ENCODE results near the gene SCN10A. TPM values are rescaled to one million over a fixed set of nuclear protein-coding genes. Genes with fewer than 3 reads are reported as not detected.

Gene SCN10A
- total RNA-seq, 1 experiment from 2014 or later = not detected

DNA sequence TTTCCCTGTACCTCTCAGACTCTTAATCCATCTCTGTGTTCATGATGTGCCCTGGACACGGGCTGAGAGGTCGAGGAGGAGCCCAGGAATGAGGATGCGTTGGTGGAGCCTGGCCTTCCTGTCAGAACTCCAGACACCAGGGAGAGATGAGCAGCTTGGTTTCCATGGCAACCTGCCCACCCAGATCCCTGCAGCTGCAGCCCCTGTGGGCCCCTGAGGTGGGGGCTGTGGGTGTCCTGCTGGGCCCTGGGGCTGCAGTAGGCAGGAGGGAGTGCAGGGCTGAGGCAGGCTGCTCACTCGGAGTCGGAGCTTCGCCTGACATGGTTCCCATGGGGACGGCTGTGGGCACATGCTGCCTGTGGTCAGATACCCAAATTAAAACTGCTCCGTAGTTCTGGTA is 7.7 kb upstream of the SCN10A start:
- Histone ChIP-seq H3K27me3 (replicated peaks; ENCODE audit: control insufficient read depth, insufficient read depth, low read length) (no peaks in the 10 kb centered on the region), H3K4me1 (no peaks in the 10 kb centered on the region), H3K4me3 (ENCODE audit: low read depth, low read length) (no peak overlapping the region), H3K9me3 (no peaks in the 10 kb centered on the region), H3K36me3 (ENCODE audit: control insufficient read depth, insufficient read depth, low read length) (no peaks in the 10 kb centered on the region)
- CTCF ChIA-PET = no interaction called here
- Mint-ChIP-seq H3K4me3 (ENCODE audit: unreplicated experiment) (no peak overlapping the region), H3K4me1 (ENCODE audit: low read depth, unreplicated experiment) (no peaks in the 10 kb centered on the region), H3K27me3 (ENCODE audit: insufficient read depth, unreplicated experiment) (peaks cover 17% of the 10 kb centered on the region), H3K27ac (ENCODE audit: unreplicated experiment) (no peak overlapping the region), H3K9me3 (ENCODE audit: unreplicated experiment) (no peaks in the 10 kb centered on the region), H3K36me3 (ENCODE audit: insufficient read depth, unreplicated experiment) (no peaks in the 10 kb centered on the region)
- intact Hi-C loops (cut with micrococcal nuclease; ENCODE audit: unreplicated experiment) = no loop called here
- DNase-seq = no peak
- BruUV-seq (replicated peaks) = no TSS peak
- POLR2A ChIA-PET = no interaction called here
- TF ChIP-seq, protein P1, sequence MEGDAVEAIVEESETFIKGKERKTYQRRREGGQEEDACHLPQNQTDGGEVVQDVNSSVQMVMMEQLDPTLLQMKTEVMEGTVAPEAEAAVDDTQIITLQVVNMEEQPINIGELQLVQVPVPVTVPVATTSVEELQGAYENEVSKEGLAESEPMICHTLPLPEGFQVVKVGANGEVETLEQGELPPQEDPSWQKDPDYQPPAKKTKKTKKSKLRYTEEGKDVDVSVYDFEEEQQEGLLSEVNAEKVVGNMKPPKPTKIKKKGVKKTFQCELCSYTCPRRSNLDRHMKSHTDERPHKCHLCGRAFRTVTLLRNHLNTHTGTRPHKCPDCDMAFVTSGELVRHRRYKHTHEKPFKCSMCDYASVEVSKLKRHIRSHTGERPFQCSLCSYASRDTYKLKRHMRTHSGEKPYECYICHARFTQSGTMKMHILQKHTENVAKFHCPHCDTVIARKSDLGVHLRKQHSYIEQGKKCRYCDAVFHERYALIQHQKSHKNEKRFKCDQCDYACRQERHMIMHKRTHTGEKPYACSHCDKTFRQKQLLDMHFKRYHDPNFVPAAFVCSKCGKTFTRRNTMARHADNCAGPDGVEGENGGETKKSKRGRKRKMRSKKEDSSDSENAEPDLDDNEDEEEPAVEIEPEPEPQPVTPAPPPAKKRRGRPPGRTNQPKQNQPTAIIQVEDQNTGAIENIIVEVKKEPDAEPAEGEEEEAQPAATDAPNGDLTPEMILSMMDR (IDR thresholded peaks at IDR 0.05; ENCODE audit: insufficient read depth in 1 of 2, low read depth in 1 of 2, low read length in 1 of 2, severe bottlenecking in 1 of 2, unreplicated experiment in 1 of 2) = no peak

DNA sequence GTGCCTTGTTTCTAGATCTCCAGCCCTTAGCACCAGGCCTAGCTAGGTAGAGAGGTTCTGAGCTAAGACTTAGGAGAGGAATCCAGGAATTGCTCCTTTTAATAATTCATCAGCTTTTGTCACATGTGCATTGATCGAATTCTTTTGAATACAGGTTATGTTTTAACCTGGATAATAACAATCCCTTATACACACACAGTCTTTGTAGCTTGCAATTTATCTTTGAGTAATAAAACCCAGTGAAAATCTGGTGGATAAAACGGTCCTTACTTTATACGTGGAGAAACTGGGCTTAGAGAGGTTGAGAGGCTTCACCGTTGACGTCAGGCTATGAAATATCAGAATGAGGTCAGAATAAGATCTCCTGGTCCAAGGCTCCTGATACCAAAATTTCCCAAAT is 7.2 kb upstream of the SCN10A start:
- Histone ChIP-seq H3K9me3 (no peaks in the 10 kb centered on the region), H3K4me1 (no peaks in the 10 kb centered on the region), H3K27me3 (replicated peaks; ENCODE audit: control insufficient read depth, insufficient read depth, low read length) (no peaks in the 10 kb centered on the region), H3K36me3 (ENCODE audit: control insufficient read depth, insufficient read depth, low read length) (no peaks in the 10 kb centered on the region), H3K4me3 (ENCODE audit: low read depth, low read length) (no peak overlapping the region)
- BruUV-seq (replicated peaks) = no TSS peak
- ChIA-PET POLR2A (no interaction called here), CTCF (no interaction called here)
- H3K27ac Mint-ChIP-seq (ENCODE audit: unreplicated experiment) = no peak overlapping the region
- peaks cover 17% of the 10 kb centered on the region for H3K27me3 Mint-ChIP-seq (ENCODE audit: insufficient read depth, unreplicated experiment)
- H3K9me3 Mint-ChIP-seq (ENCODE audit: unreplicated experiment) = no peaks in the 10 kb centered on the region
- TF ChIP-seq, protein P1 (IDR thresholded peaks at IDR 0.05; ENCODE audit: insufficient read depth in 1 of 2, low read depth in 1 of 2, low read length in 1 of 2, severe bottlenecking in 1 of 2, unreplicated experiment in 1 of 2) = no peak
- no peak overlapping the region for H3K4me3 Mint-ChIP-seq (ENCODE audit: unreplicated experiment)
- DNase-seq = no peak
- intact Hi-C loops (cut with micrococcal nuclease; ENCODE audit: unreplicated experiment) = no loop called here
- H3K36me3 Mint-ChIP-seq (ENCODE audit: insufficient read depth, unreplicated experiment) = no peaks in the 10 kb centered on the region
- no peaks in the 10 kb centered on the region for H3K4me1 Mint-ChIP-seq (ENCODE audit: low read depth, unreplicated experiment)

DNA sequence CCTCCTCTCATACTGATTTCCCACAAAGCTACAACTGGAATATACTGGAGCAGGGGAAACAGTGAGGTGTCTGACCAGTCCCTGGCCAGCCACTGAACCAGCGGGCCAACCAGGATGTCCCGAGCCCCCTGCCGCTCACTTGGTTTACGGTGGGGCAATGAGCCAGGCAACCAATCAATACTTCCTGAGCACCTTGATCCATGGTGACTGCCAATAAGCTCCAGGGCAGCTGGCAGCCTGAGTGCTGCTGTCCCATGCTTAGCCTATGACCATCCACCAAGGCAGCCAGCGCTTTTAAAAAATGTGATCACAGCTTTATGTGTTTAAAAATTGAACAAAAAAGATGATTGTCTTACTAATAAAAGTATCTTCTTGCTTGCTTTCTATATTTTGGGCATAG is 4.2 kb downstream of the SCN10A start:
- Mint-ChIP-seq H3K4me3 (ENCODE audit: unreplicated experiment) (no peak overlapping the region), H3K27me3 (ENCODE audit: insufficient read depth, unreplicated experiment) (peaks cover 10% of the 10 kb centered on the region), H3K9me3 (ENCODE audit: unreplicated experiment) (no peaks in the 10 kb centered on the region), H3K36me3 (ENCODE audit: insufficient read depth, unreplicated experiment) (no peaks in the 10 kb centered on the region), H3K4me1 (ENCODE audit: low read depth, unreplicated experiment) (no peaks in the 10 kb centered on the region), H3K27ac (ENCODE audit: unreplicated experiment) (no peak overlapping the region)
- Histone ChIP-seq H3K9me3 (no peaks in the 10 kb centered on the region), H3K4me1 (no peaks in the 10 kb centered on the region), H3K27me3 (replicated peaks; ENCODE audit: control insufficient read depth, insufficient read depth, low read length) (0 out of 2 replicates have a peak, but pooled peaks cover 1% of the 10 kb centered on the region), H3K4me3 (ENCODE audit: low read depth, low read length) (no peak overlapping the region), H3K36me3 (ENCODE audit: control insufficient read depth, insufficient read depth, low read length) (no peaks in the 10 kb centered on the region)
- TF ChIP-seq, protein P1 (IDR thresholded peaks at IDR 0.05; ENCODE audit: insufficient read depth in 1 of 2, low read depth in 1 of 2, low read length in 1 of 2, severe bottlenecking in 1 of 2, unreplicated experiment in 1 of 2) = no peak
- CTCF ChIA-PET = no interaction called here
- DNase-seq = no peak
- intact Hi-C loops (cut with micrococcal nuclease; ENCODE audit: unreplicated experiment) = no loop called here
- POLR2A ChIA-PET = no interaction called here
- no TSS peak for BruUV-seq (replicated peaks)

Measured in Caco-2 (cell line).